ENCODE measurements around the gene MPDU1.
A peak's percentile ranks its signal among the peaks of the same experiment; 100 is the strongest.

MPDU1 gene

DNA sequence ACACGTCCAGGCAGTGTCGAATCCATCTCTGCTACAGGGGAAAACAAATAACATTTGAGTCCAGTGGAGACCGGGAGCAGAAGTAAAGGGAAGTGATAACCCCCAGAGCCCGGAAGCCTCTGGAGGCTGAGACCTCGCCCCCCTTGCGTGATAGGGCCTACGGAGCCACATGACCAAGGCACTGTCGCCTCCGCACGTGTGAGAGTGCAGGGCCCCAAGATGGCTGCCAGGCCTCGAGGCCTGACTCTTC is 11.4 kb upstream of the MPDU1 start:
- H3K4me3 ChIP-seq (ENCODE audit: low read depth, low read length), result peak overlapping the region; percentile 73
- TF ChIP-seq, protein P1, sequence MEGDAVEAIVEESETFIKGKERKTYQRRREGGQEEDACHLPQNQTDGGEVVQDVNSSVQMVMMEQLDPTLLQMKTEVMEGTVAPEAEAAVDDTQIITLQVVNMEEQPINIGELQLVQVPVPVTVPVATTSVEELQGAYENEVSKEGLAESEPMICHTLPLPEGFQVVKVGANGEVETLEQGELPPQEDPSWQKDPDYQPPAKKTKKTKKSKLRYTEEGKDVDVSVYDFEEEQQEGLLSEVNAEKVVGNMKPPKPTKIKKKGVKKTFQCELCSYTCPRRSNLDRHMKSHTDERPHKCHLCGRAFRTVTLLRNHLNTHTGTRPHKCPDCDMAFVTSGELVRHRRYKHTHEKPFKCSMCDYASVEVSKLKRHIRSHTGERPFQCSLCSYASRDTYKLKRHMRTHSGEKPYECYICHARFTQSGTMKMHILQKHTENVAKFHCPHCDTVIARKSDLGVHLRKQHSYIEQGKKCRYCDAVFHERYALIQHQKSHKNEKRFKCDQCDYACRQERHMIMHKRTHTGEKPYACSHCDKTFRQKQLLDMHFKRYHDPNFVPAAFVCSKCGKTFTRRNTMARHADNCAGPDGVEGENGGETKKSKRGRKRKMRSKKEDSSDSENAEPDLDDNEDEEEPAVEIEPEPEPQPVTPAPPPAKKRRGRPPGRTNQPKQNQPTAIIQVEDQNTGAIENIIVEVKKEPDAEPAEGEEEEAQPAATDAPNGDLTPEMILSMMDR (IDR thresholded peaks at IDR 0.05; ENCODE audit: low read depth, low read length, missing control alignments), result no peak
- no peak for DNase-seq (ENCODE audit: low read depth)

- TF ChIP-seq, protein P1 (IDR thresholded peaks at IDR 0.05; ENCODE audit: low read depth, low read length, missing control alignments), result no peak
- H3K4me3 ChIP-seq (ENCODE audit: low read depth, low read length), result peak overlapping the region; percentile 96
- peak; percentile 98 for DNase-seq (ENCODE audit: low read depth)
Measured at GRCh38 chr17:7572588-7573323, 10.9 kb upstream of the MPDU1 start.

- TF ChIP-seq, protein P1 (IDR thresholded peaks at IDR 0.05; ENCODE audit: low read depth, low read length, missing control alignments), result no peak
- no peak for DNase-seq (ENCODE audit: low read depth)
- peak overlapping the region; percentile 96 for H3K4me3 ChIP-seq (ENCODE audit: low read depth, low read length)
Measured at GRCh38 chr17:7573324-7574080, 10.2 kb upstream of the MPDU1 start.

GRCh38 chr17:7574176-7574953 is 9.3 kb upstream of the MPDU1 start:
- TF ChIP-seq, protein P1 (IDR thresholded peaks at IDR 0.05; ENCODE audit: low read depth, low read length, missing control alignments), result no peak
- no peak for DNase-seq (ENCODE audit: low read depth)
- peak overlapping the region; percentile 96 for H3K4me3 ChIP-seq (ENCODE audit: low read depth, low read length)

GRCh38 chr17:7575481-7575883 is 8.2 kb upstream of the MPDU1 start:
- H3K4me3 ChIP-seq (ENCODE audit: low read depth, low read length), result peak overlapping the region; percentile 96

GRCh38 chr17:7575959-7576358 is 7.7 kb upstream of the MPDU1 start:
- H3K4me3 ChIP-seq (ENCODE audit: low read depth, low read length), result no peak overlapping the region; the same call in 1 of the 2 replicates
- TF ChIP-seq, protein P1 (IDR thresholded peaks at IDR 0.05; ENCODE audit: low read depth, low read length, missing control alignments), result no peak
- DNase-seq (ENCODE audit: low read depth), result no peak

More at GRCh38 chr17:7575481-7575883, 8.2 kb upstream of the MPDU1 start:
- DNase-seq (ENCODE audit: low read depth), result no peak
- TF ChIP-seq, protein P1 (IDR thresholded peaks at IDR 0.05; ENCODE audit: low read depth, low read length, missing control alignments), result no peak

All from GM12864 (cell line).